ENCODE results near the gene KYNU.

KYNU gene

DNA sequence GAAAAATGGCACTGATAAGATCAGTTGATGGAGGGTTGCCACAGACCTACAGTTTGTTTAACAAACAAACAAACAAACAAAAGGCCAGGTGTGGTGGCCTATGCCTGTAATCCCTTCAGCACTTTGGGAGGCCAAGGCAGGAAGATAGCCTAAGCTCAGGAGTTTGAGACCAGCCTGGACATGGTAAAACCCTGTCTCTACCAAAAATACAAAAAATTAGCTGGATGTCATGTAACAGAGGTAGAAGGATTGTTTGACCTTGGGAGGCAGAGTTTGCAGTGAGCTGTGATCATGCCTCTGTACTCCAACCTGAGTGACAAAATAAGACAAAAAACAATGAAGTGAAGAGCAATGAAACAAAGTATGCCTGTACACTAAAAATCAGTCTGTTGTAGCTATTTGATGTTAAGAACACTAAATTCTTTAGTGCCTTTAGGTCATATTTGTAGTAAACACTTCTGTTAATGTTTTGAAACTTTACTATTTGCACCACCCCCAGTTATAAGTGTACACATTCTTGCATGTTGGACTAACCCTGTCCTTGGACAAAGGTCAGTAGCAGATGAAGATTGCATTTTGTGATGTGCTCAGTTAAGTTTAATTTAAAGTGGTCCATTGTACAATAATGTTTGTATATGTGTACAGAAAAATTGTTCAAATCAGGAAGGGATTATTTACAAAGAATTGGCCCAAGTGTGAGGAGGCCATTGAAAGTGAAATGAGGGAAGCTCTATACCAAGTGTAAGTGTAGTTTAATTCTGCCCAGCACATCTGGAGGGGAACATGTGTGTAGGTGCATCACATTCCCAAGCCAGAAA lies 73.9 kb downstream of the KYNU start:
- Histone ChIP-seq H3K4me1 (ENCODE audit: control insufficient read depth in 1 of 2, insufficient read depth in 2 of 2, low read length in 2 of 2) (no peaks in the 10 kb centered on the region), H2BK5ac (ENCODE audit: low read depth, low read length, poor library complexity) (no peak overlapping the region), H2AK5ac (ENCODE audit: low read length) (no peak overlapping the region), H3K23ac (ENCODE audit: low read length) (no peak overlapping the region), H3K36me3 (ENCODE audit: control insufficient read depth in 1 of 2, insufficient read depth in 2 of 2, low read length in 2 of 2) (no peaks in the 10 kb centered on the region), H4K12ac (ENCODE audit: low read depth, low read length) (no peak overlapping the region), H4K91ac (ENCODE audit: low read depth, low read length) (no peak overlapping the region), H2BK120ac (ENCODE audit: insufficient read depth, low read length, poor library complexity) (no peak overlapping the region), H3K18ac (ENCODE audit: low read length) (no peak overlapping the region), H3K27me3 (ENCODE audit: insufficient read depth, low read length) (no peaks in the 10 kb centered on the region), H3K79me1 (ENCODE audit: low read length) (no peaks in the 10 kb centered on the region), H2AFZ (ENCODE audit: insufficient read depth, low read length, poor library complexity) (no peak overlapping the region), H3K79me2 (ENCODE audit: control insufficient read depth, insufficient read depth, low read length, poor library complexity) (no peaks in the 10 kb centered on the region), H3K9me3 (ENCODE audit: insufficient read depth, low read depth, low read length) (peaks cover 9% of the 10 kb centered on the region), H4K8ac (ENCODE audit: low read depth, low read length) (no peak overlapping the region), H3K27ac (ENCODE audit: low read depth, low read length) (no peak overlapping the region), H2BK12ac (ENCODE audit: low read length) (no peak overlapping the region), H3K4ac (ENCODE audit: low read depth, low read length) (no peak overlapping the region), H3K9ac (ENCODE audit: low read length) (no peak overlapping the region), H3K4me3 (ENCODE audit: low read depth, low read length) (no peak overlapping the region), H3K4me2 (ENCODE audit: low read length) (no peak overlapping the region), H3K14ac (ENCODE audit: low read length) (no peak overlapping the region)
- DNase-seq, result peak in 1 of 2 donors; percentile 52

DNA sequence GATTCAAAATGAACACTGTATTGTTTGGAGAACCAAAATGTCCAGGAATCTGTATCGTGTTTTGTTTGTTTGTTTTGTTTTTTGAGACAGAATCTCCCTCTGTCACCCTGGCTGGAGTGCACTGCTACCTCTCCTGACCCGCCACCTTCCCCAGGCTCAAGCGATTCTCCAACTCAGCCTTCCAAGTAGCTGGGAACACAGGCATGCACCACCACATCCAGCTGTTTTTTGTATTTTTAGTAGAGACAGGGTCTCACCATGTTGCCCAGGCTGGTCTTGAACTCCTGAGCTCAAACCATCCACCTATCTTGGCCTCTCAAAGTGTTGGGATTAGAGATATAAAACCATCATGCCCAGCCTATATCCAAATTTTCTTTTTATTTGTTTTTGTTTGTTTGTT lies 74.6 kb downstream of the KYNU start:
- H3K9me3 ChIP-seq (ENCODE audit: insufficient read depth, low read depth, low read length), result peaks cover 9% of the 10 kb centered on the region
- WGBS (ENCODE audit: extremely low coverage, insufficient coverage, insufficient read length), result no CpG with 5 or more reads among the region's 3 CpGs
- no peak overlapping the region for H3K4me2 ChIP-seq (ENCODE audit: low read length)
- no peak overlapping the region for H4K12ac ChIP-seq (ENCODE audit: low read depth, low read length)
- no peak overlapping the region for H3K23ac ChIP-seq (ENCODE audit: low read length)
- H3K4me1 ChIP-seq (ENCODE audit: control insufficient read depth in 1 of 2, insufficient read depth in 2 of 2, low read length in 2 of 2), result no peaks in the 10 kb centered on the region
- no peak overlapping the region for H3K27ac ChIP-seq (ENCODE audit: low read depth, low read length)
- no peak overlapping the region for H2AK5ac ChIP-seq (ENCODE audit: low read length)
- H2BK12ac ChIP-seq (ENCODE audit: low read length), result no peak overlapping the region
- H2BK120ac ChIP-seq (ENCODE audit: insufficient read depth, low read length, poor library complexity), result no peak overlapping the region
- H3K36me3 ChIP-seq (ENCODE audit: control insufficient read depth in 1 of 2, insufficient read depth in 2 of 2, low read length in 2 of 2), result no peaks in the 10 kb centered on the region
- no peak overlapping the region for H2BK5ac ChIP-seq (ENCODE audit: low read depth, low read length, poor library complexity)
- no peak overlapping the region for H3K18ac ChIP-seq (ENCODE audit: low read length)
- H3K4ac ChIP-seq (ENCODE audit: low read depth, low read length), result no peak overlapping the region
- H3K79me2 ChIP-seq (ENCODE audit: control insufficient read depth, insufficient read depth, low read length, poor library complexity), result no peaks in the 10 kb centered on the region
- H2AFZ ChIP-seq (ENCODE audit: insufficient read depth, low read length, poor library complexity), result no peak overlapping the region
- no peak overlapping the region for H3K14ac ChIP-seq (ENCODE audit: low read length)
- no peaks in the 10 kb centered on the region for H3K79me1 ChIP-seq (ENCODE audit: low read length)
- H4K8ac ChIP-seq (ENCODE audit: low read depth, low read length), result no peak overlapping the region
- H3K27me3 ChIP-seq (ENCODE audit: insufficient read depth, low read length), result no peaks in the 10 kb centered on the region
- no peak overlapping the region for H4K91ac ChIP-seq (ENCODE audit: low read depth, low read length)
- no peak overlapping the region for H3K9ac ChIP-seq (ENCODE audit: low read length)
- no peak overlapping the region for H3K4me3 ChIP-seq (ENCODE audit: low read depth, low read length)
- DNase-seq, result no peak

DNA sequence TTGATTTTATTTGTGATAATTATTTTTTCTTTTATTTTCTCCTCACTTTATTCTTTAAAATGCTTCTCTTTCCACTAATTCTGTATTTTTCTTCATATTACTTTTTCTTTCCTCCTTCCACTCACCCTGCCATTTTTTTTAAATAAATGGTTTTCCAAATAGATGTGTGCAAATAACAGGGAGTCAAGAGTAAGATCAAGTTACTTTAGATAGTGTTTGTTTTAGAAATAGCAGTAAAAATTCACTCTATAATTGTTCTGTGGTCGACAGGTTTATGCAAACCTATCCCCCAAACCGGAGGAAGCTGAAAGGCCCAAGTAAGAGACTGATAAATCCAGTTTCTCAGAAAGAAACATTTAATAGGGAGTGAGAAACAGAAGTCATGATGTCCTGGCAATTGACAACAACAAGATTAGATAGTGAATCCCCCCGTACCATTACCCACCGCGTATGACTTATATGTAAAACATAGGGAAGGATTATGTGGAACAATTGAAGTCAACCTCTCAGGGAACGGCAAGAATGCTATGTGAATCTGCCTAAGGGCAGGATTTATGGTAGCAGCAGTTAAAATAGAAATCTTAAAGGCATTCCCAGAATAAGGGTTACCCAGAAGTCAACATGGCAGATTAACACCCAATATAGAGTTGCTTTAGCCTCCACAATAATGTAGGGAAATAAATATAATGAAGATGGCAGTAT lies 75.5 kb downstream of the KYNU start:
- H3K9ac ChIP-seq (ENCODE audit: low read length), result no peak overlapping the region
- no peak overlapping the region for H3K23ac ChIP-seq (ENCODE audit: low read length)
- no peak overlapping the region for H3K4me3 ChIP-seq (ENCODE audit: low read depth, low read length)
- H3K9me3 ChIP-seq (ENCODE audit: insufficient read depth, low read depth, low read length), result peaks cover 9% of the 10 kb centered on the region
- no peak overlapping the region for H4K12ac ChIP-seq (ENCODE audit: low read depth, low read length)
- no peak overlapping the region for H2BK12ac ChIP-seq (ENCODE audit: low read length)
- H3K36me3 ChIP-seq (ENCODE audit: control insufficient read depth in 1 of 2, insufficient read depth in 2 of 2, low read length in 2 of 2), result no peaks in the 10 kb centered on the region
- no peak overlapping the region for H3K4ac ChIP-seq (ENCODE audit: low read depth, low read length)
- no peaks in the 10 kb centered on the region for H3K79me2 ChIP-seq (ENCODE audit: control insufficient read depth, insufficient read depth, low read length, poor library complexity)
- H3K18ac ChIP-seq (ENCODE audit: low read length), result no peak overlapping the region
- H2AK5ac ChIP-seq (ENCODE audit: low read length), result no peak overlapping the region
- H3K27me3 ChIP-seq (ENCODE audit: insufficient read depth, low read length), result no peaks in the 10 kb centered on the region
- H4K8ac ChIP-seq (ENCODE audit: low read depth, low read length), result no peak overlapping the region
- H2AFZ ChIP-seq (ENCODE audit: insufficient read depth, low read length, poor library complexity), result no peak overlapping the region
- H3K27ac ChIP-seq (ENCODE audit: low read depth, low read length), result no peak overlapping the region
- no peaks in the 10 kb centered on the region for H3K79me1 ChIP-seq (ENCODE audit: low read length)
- no peak overlapping the region for H3K14ac ChIP-seq (ENCODE audit: low read length)
- H4K91ac ChIP-seq (ENCODE audit: low read depth, low read length), result no peak overlapping the region
- no peak overlapping the region for H2BK120ac ChIP-seq (ENCODE audit: insufficient read depth, low read length, poor library complexity)
- no peak overlapping the region for H2BK5ac ChIP-seq (ENCODE audit: low read depth, low read length, poor library complexity)
- no peak overlapping the region for H3K4me2 ChIP-seq (ENCODE audit: low read length)
- WGBS (ENCODE audit: extremely low coverage, insufficient coverage, insufficient read length), result no CpG with 5 or more reads among the region's 6 CpGs
- peak in 1 of 2 donors; percentile 55 for DNase-seq
- H3K4me1 ChIP-seq (ENCODE audit: control insufficient read depth in 1 of 2, insufficient read depth in 2 of 2, low read length in 2 of 2), result no peaks in the 10 kb centered on the region

DNA sequence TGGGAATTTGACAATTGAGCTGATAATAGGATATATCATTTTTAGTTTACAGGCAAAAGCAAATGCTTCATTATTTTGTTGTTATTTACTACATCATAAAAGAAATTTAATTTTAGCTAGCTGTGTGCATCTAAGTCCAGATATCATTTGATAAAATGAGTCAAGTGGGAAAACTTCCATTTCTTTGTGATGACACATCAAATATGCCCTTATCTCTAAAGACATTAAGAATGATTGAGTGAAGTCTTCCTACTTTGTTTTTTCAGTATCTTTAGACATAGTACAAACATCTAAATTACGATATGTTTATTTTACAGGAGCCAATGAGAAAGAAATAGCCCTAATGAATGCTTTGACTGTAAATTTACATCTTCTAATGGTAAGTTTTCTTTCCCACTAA lies 77.0 kb downstream of the KYNU start:
- H3K14ac ChIP-seq (ENCODE audit: low read length), result no peak overlapping the region
- no peak overlapping the region for H3K9ac ChIP-seq (ENCODE audit: low read length)
- no peaks in the 10 kb centered on the region for H3K36me3 ChIP-seq (ENCODE audit: control insufficient read depth in 1 of 2, insufficient read depth in 2 of 2, low read length in 2 of 2)
- H3K79me1 ChIP-seq (ENCODE audit: low read length), result no peaks in the 10 kb centered on the region
- no peaks in the 10 kb centered on the region for H3K4me1 ChIP-seq (ENCODE audit: control insufficient read depth in 1 of 2, insufficient read depth in 2 of 2, low read length in 2 of 2)
- no peak overlapping the region for H4K91ac ChIP-seq (ENCODE audit: low read depth, low read length)
- no peak overlapping the region for H4K8ac ChIP-seq (ENCODE audit: low read depth, low read length)
- H3K18ac ChIP-seq (ENCODE audit: low read length), result no peak overlapping the region
- H2BK12ac ChIP-seq (ENCODE audit: low read length), result no peak overlapping the region
- no peaks in the 10 kb centered on the region for H3K27me3 ChIP-seq (ENCODE audit: insufficient read depth, low read length)
- H3K79me2 ChIP-seq (ENCODE audit: control insufficient read depth, insufficient read depth, low read length, poor library complexity), result no peaks in the 10 kb centered on the region
- no peak overlapping the region for H2BK5ac ChIP-seq (ENCODE audit: low read depth, low read length, poor library complexity)
- no peak overlapping the region for H4K12ac ChIP-seq (ENCODE audit: low read depth, low read length)
- no peak overlapping the region for H3K23ac ChIP-seq (ENCODE audit: low read length)
- no peak overlapping the region for H2AFZ ChIP-seq (ENCODE audit: insufficient read depth, low read length, poor library complexity)
- H3K9me3 ChIP-seq (ENCODE audit: insufficient read depth, low read depth, low read length), result peaks cover 3% of the 10 kb centered on the region
- no peak overlapping the region for H2AK5ac ChIP-seq (ENCODE audit: low read length)
- WGBS (ENCODE audit: extremely low coverage, insufficient coverage, insufficient read length), result no CpG with 5 or more reads among the region's 1 CpG
- DNase-seq, result peak in 1 of 2 donors; percentile 74
- no peak overlapping the region for H3K27ac ChIP-seq (ENCODE audit: low read depth, low read length)
- H3K4me2 ChIP-seq (ENCODE audit: low read length), result no peak overlapping the region
- no peak overlapping the region for H3K4me3 ChIP-seq (ENCODE audit: low read depth, low read length)
- no peak overlapping the region for H3K4ac ChIP-seq (ENCODE audit: low read depth, low read length)
- H2BK120ac ChIP-seq (ENCODE audit: insufficient read depth, low read length, poor library complexity), result no peak overlapping the region
